Fibroblast of mammary gland (primary cell): ENCODE measurements around the gene PCSK9.

Source experiments
- DNase-seq: peaks from one replicate; pipeline ENCODE4 v3.0.0-alpha.2; 2010; ENCODE audit warnings: low read depth
- H3K4me3 ChIP-seq: 2 replicates; pipeline ENCODE4 v1.5.1; 2011; ENCODE audit warnings: low read depth, mild to moderate bottlenecking, low read length, moderate library complexity; ENCODE audit not compliant: control insufficient read depth
- TF ChIP-seq, protein P1 (sequence below): conservative IDR thresholded peaks from 2 replicates; pipeline ENCODE4 v1.5.1; 2011; ENCODE audit warnings: low read depth, low read length, inconsistent platforms; ENCODE audit not compliant: control insufficient read depth, insufficient read depth

Gene PCSK9

DNA sequence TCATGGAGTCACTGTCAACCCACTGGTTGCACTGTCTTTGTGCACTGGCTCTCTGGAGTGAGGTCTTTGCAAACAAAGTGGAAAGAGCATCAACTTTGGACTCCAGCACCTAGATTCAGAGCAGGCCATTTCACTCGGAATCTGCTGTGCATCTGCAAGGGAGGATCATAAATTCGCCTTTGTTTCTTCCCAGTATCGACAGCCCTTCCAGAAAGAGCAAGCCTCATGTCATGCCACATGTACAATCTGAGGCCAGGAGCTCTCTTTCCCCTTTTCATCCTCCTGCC, 853 bp upstream of the PCSK9 start:
- TF ChIP-seq, protein P1, sequence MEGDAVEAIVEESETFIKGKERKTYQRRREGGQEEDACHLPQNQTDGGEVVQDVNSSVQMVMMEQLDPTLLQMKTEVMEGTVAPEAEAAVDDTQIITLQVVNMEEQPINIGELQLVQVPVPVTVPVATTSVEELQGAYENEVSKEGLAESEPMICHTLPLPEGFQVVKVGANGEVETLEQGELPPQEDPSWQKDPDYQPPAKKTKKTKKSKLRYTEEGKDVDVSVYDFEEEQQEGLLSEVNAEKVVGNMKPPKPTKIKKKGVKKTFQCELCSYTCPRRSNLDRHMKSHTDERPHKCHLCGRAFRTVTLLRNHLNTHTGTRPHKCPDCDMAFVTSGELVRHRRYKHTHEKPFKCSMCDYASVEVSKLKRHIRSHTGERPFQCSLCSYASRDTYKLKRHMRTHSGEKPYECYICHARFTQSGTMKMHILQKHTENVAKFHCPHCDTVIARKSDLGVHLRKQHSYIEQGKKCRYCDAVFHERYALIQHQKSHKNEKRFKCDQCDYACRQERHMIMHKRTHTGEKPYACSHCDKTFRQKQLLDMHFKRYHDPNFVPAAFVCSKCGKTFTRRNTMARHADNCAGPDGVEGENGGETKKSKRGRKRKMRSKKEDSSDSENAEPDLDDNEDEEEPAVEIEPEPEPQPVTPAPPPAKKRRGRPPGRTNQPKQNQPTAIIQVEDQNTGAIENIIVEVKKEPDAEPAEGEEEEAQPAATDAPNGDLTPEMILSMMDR, result no peak
- no peak overlapping the region for H3K4me3 ChIP-seq
- no peak for DNase-seq

DNA sequence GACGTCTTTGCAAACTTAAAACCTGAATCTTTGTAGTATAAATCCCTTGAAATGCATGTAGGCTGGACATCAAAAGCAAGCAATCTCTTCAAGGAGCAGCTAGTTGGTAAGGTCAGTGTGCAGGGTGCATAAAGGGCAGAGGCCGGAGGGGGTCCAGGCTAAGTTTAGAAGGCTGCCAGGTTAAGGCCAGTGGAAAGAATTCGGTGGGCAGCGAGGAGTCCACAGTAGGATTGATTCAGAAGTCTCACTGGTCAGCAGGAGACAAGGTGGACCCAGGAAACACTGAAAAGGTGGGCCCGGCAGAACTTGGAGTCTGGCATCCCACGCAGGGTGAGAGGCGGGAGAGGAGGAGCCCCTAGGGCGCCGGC, 390 bp upstream of the PCSK9 start:
- peak overlapping the region; percentile 61 for H3K4me3 ChIP-seq
- DNase-seq, result no peak
- TF ChIP-seq, protein P1, result no peak

DNA sequence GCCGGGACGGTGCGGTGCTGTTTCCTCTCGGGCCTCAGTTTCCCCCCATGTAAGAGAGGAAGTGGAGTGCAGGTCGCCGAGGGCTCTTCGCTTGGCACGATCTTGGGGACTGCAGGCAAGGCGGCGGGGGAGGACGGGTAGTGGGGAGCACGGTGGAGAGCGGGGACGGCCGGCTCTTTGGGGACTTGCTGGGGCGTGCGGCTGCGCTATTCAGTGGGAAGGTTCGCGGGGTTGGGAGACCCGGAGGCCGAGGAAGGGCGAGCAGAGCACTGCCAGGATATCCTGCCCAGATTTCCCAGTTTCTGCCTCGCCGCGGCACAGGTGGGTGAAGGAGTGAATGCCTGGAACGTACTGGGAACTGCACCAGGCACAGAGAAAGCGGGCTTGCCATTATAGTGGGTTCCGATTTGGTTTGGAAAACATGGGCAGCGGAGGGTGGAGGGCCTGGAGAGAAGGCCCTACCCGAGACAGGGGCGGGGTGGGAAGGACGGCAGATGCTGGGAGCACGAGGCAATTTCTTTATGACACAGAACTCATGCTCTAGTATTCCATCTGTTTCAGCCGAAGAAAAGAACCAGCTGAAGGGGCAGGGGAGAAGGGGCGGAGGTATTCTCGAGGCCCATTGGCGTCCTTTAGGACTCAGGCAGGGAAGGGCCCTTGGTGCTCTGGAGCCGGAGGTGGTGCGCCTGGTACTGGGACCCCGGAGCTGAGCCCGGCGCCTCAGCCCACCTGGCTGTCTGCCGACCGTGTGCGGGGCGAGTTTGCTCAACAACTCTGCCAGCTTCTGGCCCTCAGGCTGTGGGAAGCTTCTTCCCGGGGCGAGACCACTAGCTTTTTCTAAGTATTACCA, 960 bp downstream of the PCSK9 start:
- DNase-seq, result no peak
- peak overlapping the region; percentile 61 for H3K4me3 ChIP-seq
- TF ChIP-seq, protein P1, result no peak

DNA sequence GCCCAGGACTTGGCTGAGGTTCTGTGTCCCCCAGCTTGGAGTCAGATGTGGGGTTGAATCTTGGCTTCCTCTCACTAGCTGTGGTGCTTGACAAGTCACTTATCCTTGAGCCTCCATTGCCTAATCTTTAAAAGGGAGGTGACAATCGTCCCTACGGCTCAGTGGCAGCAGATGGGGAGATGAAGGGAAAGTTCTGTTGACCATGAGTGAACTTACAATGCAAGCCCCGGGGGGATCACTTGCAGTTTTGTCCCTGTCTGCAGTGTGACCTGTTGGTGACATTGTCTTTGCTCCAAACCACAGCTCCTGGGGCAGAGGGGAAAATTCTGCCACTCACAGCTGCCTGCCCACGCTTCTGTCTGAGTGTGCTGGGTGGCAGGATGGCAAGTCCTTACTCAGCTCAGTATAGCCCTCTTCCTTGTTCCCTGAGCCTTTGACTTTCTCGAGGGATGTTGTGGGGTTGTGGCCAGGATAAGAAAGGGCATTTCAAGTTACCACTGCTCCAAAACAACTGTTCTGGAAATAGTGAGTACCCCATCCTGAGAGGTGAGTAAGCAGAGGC, 1.7 kb downstream of the PCSK9 start:
- H3K4me3 ChIP-seq, result peak overlapping the region; percentile 61
- TF ChIP-seq, protein P1, result no peak
- no peak for DNase-seq

- no peak overlapping the region for H3K4me3 ChIP-seq
- DNase-seq, result no peak
- TF ChIP-seq, protein P1, result no peak
Observed at GRCh38 chr1:55041613-55042012, 2.3 kb downstream of the PCSK9 start.

DNA sequence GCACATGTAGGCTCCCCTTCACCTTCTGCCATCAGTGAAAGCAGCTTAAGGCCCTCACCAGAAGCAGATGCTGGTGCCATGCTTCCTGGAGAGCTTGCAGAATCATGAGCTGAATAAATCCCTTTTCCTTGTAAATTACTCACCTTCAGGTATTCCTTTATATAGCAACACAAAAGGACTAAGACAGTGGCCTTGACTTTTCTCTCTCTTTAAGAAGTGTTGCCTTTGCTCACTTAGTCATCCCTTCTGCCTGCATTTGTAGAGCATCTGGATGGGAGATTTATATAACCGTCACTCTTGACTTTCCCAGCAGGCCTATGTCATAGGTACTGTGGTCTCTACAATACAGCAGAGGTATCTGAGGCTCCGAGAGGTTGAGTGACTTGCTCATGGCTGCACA, 3.7 kb downstream of the PCSK9 start:
- no peak for DNase-seq
- TF ChIP-seq, protein P1, result no peak
- H3K4me3 ChIP-seq, result no peak overlapping the region
